ENCODE data around the gene HS6ST1. TPM values are rescaled to one million over a fixed set of nuclear protein-coding genes. Genes with fewer than 3 reads are reported as not detected.
A peak's percentile ranks its signal among the peaks of the same experiment; 100 is the strongest.

Gene HS6ST1
- total and polyA plus RNA-seq, 2 of the 4 experiments (the other 2 are of a cell fraction), result 29.9 to 36.9 TPM

- no peak overlapping the region for H3K14ac ChIP-seq (replicated peaks; ENCODE audit: low read depth, low read length)
- no peak overlapping the region for H2BK15ac ChIP-seq (ENCODE audit: low read depth, low read length)
- no peaks in the 10 kb centered on the region for H3K36me3 ChIP-seq (ENCODE audit: control insufficient read depth, insufficient read depth, low read length)
- no peak overlapping the region for H4K5ac ChIP-seq (ENCODE audit: low read depth, low read length)
- no peak for ATAC-seq (ENCODE audit: low read depth)
- DNase-seq, result no peak
- no peak overlapping the region for H2BK5ac ChIP-seq (ENCODE audit: low read depth, low read length, poor library complexity, severe bottlenecking)
- CTCF ChIA-PET, result no interaction called here
- H3K4me1 ChIP-seq (ENCODE audit: control insufficient read depth, insufficient read depth, low read length), result peaks cover 11% of the 10 kb centered on the region
- no peak overlapping the region for H3K4me3 ChIP-seq (ENCODE audit: insufficient read depth, low read depth, low read length)
- no peak overlapping the region for H2AK5ac ChIP-seq (ENCODE audit: low read depth, low read length)
- no peak overlapping the region for H3K4me2 ChIP-seq (ENCODE audit: low read depth, low read length)
- H2AFZ ChIP-seq (replicated peaks; ENCODE audit: low read length, poor library complexity), result no peak overlapping the region
- 68% methylated on average over 8 of the region's 13 CpGs; no CpG with 5 or more reads in 1 of the 2 experiments for WGBS, 2 experiments (ENCODE audit: extremely low coverage in 2 of 2, insufficient read length in 1 of 2)
- peak overlapping the region; percentile 44 for H2AK9ac ChIP-seq (replicated peaks; ENCODE audit: low read depth, low read length, poor library complexity)
- H3K79me1 ChIP-seq (ENCODE audit: low read depth in 1 of 2, low read length in 2 of 2), result no peaks in the 10 kb centered on the region
- in situ Hi-C loops (cut with MboI; ENCODE audit: low sequenced_read_pairs), result loop anchor here (10.0 kb wide), 4 partner anchors 209 to 429 kb away; no protein-coding TSS in a partner anchor
- no peak overlapping the region for H3K27ac ChIP-seq (ENCODE audit: insufficient read depth, low read length)
- H3K9me3 ChIP-seq (ENCODE audit: control insufficient read depth, insufficient read depth, low read length), result no peaks in the 10 kb centered on the region
- no peaks in the 10 kb centered on the region for H4K20me1 ChIP-seq (ENCODE audit: insufficient read depth, low read length)
- H3K4ac ChIP-seq (ENCODE audit: low read depth, low read length), result peak overlapping the region; percentile 29; the same call in 1 of the 2 replicates
- no peak overlapping the region for H3K23ac ChIP-seq (ENCODE audit: low read depth, low read length)
- intact Hi-C loops (cut with micrococcal nuclease), result no loop called here
- no TSS peak for BruUV-seq (replicated peaks)
- TF ChIP-seq CEBPB (IDR thresholded peaks at IDR 0.05; ENCODE audit: low read depth, low read length) (no peak), RFX5 (IDR thresholded peaks at IDR 0.05; ENCODE audit: low read depth, low read length) (no peak), RCOR1 (IDR thresholded peaks at IDR 0.05; ENCODE audit: insufficient replicate concordance, low read length) (no peak), CTCF (conservative IDR thresholded peaks at IDR 0.05; ENCODE audit: low read depth, low read length) (no peak), MAZ (IDR thresholded peaks at IDR 0.05; ENCODE audit: borderline replicate concordance, low read depth, low read length) (no peak), NFE2L2 (IDR thresholded peaks at IDR 0.05; ENCODE audit: low read depth, low read length) (no peak)
- TF ChIP-seq, protein P1, sequence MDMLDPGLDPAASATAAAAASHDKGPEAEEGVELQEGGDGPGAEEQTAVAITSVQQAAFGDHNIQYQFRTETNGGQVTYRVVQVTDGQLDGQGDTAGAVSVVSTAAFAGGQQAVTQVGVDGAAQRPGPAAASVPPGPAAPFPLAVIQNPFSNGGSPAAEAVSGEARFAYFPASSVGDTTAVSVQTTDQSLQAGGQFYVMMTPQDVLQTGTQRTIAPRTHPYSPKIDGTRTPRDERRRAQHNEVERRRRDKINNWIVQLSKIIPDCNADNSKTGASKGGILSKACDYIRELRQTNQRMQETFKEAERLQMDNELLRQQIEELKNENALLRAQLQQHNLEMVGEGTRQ (IDR thresholded peaks at IDR 0.05; ENCODE audit: low read depth, low read length), result no peak
- no peak overlapping the region for H4K8ac ChIP-seq (ENCODE audit: low read depth in 2 of 2, low read length in 2 of 2)
- H4K91ac ChIP-seq (ENCODE audit: insufficient read depth, low read depth, low read length), result no peak overlapping the region; the same call in 1 of the 2 replicates
- H2BK20ac ChIP-seq (ENCODE audit: low read depth, low read length), result no peak overlapping the region; the same call in 1 of the 2 replicates
- POLR2A ChIA-PET (ENCODE audit: unreplicated experiment), result no interaction called here
- H3K56ac ChIP-seq (ENCODE audit: extremely low read depth, insufficient read depth, low read length), result no peak overlapping the region
- H2BK120ac ChIP-seq (ENCODE audit: low read depth, low read length), result 0 out of 2 replicates have a peak overlapping the region, but pooled peaks have one; percentile 27
- dilution Hi-C loops (cut with HindIII; ENCODE audit: low sequenced_read_pairs, unreplicated experiment), result no loop called here
- H3K9me1 ChIP-seq (ENCODE audit: insufficient read depth, low read length), result peaks cover 4% of the 10 kb centered on the region; the same call in 1 of the 2 replicates
- no peaks in the 10 kb centered on the region for H3K27me3 ChIP-seq (ENCODE audit: control insufficient read depth, insufficient read depth, low read length)
- no peak overlapping the region for H3K9ac ChIP-seq (ENCODE audit: low read depth, low read length)
- H3K18ac ChIP-seq (ENCODE audit: low read depth, low read length), result no peak overlapping the region
Measured at GRCh38 chr2:128325611-128326181, 7.0 kb upstream of the HS6ST1 start.

Measured in IMR-90 (cell line).